GM12874 (cell line): ENCODE data around the gene PHTF2.

Experiments used
- TF ChIP-seq, protein P1 (sequence below): IDR thresholded peaks from 2 replicates; pipeline ENCODE4 v1.5.1; 2011; ENCODE audit warnings: low read depth, mild to moderate bottlenecking, control low read depth, low read length, moderate library complexity; ENCODE audit not compliant: insufficient read depth

The PHTF2 gene

DNA sequence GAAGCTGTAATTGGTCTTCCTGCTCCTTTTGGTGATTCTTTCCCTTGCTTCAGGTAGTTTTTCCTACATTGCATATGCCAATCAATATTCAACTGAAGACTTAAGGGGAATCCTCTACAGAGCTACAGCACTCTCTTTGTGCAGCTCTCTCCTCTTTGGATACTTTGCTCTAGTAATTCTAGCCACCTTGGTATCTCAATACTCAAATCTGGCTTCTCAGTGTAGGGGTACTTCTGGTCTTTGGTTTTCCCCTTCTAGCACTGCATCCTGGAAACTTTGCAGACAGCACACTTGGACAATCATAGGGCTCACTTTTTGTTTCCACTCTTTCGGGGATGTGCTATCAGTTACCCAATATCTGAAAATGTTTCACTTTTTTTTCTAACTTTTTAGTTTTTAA, 9.9 kb downstream of the PHTF2 start:
- TF ChIP-seq, protein P1, sequence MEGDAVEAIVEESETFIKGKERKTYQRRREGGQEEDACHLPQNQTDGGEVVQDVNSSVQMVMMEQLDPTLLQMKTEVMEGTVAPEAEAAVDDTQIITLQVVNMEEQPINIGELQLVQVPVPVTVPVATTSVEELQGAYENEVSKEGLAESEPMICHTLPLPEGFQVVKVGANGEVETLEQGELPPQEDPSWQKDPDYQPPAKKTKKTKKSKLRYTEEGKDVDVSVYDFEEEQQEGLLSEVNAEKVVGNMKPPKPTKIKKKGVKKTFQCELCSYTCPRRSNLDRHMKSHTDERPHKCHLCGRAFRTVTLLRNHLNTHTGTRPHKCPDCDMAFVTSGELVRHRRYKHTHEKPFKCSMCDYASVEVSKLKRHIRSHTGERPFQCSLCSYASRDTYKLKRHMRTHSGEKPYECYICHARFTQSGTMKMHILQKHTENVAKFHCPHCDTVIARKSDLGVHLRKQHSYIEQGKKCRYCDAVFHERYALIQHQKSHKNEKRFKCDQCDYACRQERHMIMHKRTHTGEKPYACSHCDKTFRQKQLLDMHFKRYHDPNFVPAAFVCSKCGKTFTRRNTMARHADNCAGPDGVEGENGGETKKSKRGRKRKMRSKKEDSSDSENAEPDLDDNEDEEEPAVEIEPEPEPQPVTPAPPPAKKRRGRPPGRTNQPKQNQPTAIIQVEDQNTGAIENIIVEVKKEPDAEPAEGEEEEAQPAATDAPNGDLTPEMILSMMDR, result no peak

DNA sequence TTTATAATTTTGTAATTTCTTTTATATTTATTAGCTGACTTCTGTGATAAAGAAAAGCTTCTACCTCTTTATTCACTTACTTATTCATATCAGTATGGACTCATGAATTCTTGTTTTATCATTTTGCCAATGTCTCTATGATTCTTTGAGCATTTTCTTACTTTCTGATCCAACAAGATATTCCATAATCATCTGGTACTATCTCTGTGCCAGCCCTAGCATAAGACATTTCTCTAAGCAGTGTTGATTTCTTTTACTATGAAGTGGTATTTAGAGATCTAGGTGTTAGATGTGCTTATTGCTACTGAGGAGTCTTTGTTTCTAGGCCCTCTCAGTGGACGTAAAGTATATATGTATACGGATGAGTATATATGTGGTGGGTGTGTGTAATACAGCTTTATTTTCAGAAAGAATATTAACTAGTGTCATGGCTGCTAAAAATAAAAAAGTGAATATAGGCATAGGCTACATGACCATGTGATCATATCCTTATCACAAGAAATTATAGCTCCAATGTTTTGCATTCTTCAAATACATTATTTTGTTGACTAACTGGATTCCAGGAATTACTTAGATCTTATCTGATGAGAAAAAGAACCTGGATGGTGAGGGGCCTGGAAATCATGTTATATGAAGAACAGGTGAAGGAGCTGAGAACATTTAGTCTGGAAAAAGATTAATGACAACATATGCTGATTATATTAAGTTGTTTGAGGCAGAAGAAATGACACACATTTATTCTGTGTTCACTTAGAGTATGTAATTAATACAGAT, 13.1 kb downstream of the PHTF2 start:
- TF ChIP-seq, protein P1, result no peak

DNA sequence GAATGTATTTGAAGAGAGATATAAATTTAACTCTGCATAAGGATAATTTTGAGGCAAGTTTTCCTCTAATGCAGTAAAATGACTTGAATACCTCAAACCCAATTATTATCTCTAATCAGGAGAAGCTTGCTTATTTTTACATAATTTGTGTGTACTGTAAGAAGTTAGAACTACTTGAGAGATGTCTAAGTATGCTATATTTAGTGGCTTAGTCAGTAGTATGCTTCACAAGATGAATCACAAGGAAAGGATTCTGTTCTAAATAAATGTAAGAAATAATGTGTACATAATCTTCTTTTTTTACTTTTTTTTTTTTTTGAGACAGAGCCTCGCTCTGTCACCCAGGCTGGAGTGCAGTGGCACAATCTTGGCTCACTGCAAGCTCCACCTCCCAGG, 13.7 kb downstream of the PHTF2 start:
- TF ChIP-seq, protein P1, result no peak

DNA sequence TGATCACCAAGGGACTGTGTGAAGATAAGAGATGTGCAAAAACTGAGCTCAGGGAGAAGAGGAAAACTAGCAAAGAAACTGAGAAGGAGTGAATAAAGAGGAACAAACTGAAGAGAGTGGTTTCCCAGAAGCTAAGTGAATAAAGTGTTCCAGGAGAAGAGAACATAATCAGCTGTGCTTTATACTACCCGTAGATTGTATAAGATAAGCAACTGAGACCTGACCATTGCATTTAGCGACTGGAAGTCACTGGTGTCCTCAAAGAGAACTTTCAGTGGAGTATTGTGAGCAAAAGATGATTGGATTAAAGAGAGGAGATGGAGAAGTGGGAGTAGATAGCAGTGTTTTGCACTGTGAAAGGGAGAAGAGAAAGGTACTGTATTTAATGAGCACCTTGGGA, 14.6 kb downstream of the PHTF2 start:
- TF ChIP-seq, protein P1, result no peak

DNA sequence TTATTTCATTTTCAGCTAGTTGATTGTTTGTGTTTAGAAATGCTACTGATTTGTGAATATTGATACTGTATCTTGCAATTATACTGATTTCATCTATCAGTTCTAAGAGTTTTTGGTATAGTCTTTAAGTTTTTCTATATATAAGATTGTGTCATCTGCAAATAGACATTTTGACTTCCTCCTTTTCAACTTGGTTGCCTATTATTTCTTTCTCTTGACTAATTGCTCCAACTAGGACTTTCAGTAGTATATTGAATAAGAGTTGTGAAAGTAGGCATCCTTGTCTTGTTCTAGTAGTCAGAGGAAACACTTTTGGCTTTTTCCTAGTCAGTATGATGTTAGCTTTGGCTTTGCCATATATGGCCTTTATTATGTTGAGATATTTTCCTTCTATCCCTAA, 20.4 kb downstream of the PHTF2 start:
- TF ChIP-seq, protein P1, result no peak

DNA sequence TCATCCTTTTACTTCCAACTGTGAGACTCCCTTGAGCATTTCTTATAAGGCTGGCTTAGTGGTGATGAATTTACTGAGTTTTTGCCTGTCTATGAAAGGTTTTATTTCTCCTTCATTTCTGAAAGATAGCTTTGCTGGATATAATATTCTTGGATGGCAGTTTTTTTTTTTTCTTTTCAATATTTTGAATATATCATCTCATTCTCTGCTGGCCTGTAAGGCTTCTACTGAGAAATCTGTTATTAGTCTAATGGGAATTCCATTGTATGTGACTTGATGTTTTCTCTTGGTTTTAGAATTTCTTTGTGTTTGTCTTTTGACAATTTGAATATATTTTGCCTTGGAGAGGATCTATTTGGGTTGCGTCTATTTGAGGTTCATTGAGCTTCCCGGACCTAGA, 22.4 kb downstream of the PHTF2 start:
- TF ChIP-seq, protein P1, result no peak

DNA sequence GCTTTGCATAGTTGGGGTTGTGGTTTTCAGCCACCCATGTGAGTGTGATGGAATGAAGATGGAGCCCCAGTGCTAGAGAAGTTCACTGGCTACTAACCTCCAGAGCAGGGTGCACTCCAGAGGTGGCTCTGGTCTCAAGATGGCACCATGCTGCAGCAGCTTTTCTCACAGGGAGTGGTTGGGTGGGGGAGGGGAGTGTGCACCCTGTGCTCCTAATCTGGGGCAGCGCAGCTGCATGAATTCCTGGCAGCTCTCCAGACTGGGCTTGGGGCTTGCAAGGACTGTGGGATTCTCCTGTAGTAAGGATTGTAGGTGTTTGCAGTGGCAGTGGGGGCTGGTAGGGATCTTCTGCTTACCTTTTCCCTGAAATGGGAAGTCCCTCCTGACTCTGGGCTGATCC, 23.7 kb downstream of the PHTF2 start:
- TF ChIP-seq, protein P1, result no peak
